NCI-H2107 treated with DMSO at 0.1 percent for 48 hours (cell line): Measurements from ENCODE around the gene ADD3.

Source experiments
- DNase-seq: peaks from one replicate; lab custom pipeline; 2025; ENCODE audit not compliant: unreplicated experiment; lab: John Stamatoyannopoulos, UW

Gene ADD3

DNA sequence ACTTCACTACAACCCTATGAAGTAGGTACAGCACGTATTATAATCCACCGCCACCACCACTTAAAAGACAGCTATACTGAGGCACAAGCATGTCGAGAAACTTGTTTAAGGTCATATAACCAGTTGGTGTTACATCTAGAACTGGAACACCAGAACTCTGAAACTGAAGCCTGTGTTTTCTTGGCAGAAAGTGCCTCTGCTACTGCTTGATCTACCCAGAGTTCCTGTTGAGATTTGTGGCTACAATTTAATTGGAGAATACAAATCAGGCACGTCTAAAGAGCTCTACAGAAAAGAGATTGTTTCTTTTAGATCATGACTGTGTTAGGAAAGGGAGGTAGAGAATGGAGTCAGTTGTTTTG is 4.3 kb upstream of the ADD3 start:
- DNase-seq = no peak

DNA sequence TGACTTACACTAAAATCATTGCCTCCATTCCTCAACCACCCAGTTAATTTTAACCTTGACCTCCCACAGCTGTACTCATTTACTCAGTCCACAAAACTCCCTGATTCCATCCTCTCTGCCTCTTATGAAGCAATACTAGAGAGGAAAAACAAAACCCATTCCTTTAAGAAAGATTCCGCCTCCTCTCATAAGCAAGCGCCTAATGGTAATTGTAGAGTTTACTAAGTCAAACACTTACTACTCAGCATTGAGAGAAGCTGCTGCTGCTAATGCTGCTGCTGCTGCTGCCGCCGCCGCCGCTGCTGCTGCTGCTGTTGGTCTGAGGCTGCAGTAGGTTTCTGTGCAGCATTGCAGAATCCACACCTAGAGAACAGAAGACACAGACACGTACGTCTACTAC is 2.1 kb upstream of the ADD3 start:
- no peak for DNase-seq

DNA sequence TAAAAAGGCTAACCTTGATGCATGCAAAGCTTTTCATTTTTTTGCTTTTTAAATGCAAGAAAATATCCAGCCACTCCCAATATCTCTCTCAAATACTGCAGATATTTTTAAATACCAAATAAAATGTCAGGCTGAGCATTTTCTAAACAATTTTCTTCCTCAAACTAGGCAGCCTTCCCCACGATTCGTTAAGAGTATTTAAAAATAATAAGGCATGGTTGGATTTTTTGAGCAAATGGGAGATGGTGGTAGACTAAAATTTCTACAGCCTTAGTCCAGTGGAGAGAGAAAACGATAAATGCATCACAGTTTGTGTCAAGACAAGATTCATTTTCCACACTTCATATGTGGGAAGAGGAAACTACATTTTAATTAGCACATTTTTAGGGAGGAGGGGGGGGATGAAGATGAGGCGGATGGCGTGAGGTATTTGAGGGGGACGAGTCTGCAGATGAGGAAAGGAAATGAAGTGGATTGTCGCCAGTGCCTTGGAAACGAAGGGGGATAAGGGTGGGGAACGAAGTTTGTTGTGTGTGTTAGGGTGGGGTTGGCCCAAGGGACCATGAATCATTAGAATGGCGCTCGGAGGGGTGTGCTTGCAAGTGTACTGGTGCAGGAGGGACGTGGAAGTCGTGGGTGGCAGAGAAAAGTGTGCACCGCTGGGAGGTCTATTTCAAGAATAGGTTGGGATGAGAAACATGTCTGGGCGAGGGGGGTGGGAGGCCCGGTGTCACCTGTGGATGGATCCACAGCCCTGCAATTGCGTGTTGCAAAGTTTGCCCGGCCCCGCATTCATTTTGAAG is 1.2 kb upstream of the ADD3 start:
- no peak for DNase-seq

DNA sequence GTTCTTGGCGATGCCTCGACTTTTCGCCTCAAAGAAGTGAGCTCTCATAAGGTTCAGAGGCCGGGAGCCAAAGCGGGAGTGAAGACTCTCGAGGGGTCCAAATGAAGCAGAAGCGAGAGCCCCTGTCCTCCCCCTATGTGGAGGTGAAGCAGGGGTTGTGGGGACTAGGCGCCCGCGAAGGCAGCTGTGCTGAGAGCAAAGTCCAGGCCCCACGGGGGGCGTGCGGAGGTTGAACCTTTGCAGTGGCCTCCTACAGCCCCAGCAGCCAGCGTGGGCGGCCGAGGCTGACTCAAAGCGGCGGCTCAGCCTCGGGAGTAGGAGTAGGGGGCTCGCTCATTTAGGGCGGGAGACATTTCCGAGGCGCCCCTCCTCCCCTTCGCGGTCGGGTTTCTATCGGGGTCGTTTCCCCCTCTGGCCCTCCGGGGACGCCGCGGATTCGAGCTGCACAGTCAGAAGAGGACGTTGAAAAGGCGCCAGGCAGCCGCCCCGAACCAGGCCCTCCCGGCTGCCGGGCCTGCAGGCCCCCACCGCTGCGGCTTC is 553 bp upstream of the ADD3 start:
- no peak for DNase-seq

DNA sequence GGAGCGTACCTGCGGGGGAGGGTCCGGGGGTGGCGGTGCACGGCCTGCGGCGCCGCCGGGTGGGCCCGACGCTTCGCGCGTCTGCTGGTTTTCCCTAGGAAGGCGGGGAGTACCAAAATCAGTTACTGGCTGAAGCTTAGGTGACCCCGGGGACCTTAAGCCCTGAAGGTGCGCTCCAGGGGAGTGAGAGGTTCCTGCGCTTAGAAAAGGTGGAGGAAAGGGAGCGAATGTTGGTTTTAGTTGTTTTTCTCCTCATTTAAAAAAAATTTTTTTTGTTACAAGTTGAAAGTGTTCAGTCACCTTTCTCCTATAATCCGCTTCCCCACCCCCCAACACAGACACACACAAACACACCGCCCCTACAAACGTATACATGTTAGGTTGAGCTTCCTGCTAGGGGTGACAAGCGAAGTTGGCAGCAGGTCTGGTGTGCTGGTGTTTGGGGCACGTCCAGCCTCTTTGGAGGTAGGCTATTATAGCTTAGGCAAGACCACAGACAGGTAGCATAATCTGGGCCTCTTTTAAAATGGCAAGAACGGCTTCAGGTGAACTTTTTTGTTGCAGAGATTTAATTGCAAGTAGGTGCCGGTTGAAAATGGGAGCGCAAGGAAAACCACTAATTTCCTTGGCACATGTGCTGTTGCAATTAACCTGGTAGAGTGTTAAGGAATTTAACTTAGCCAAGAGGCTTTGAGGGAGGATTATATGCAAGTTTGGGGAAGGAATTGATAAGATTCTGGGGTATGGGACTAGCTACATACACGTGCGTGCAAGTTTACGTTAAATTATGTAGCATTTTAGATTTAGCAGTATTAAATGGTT is 945 bp downstream of the ADD3 start:
- no peak for DNase-seq

DNA sequence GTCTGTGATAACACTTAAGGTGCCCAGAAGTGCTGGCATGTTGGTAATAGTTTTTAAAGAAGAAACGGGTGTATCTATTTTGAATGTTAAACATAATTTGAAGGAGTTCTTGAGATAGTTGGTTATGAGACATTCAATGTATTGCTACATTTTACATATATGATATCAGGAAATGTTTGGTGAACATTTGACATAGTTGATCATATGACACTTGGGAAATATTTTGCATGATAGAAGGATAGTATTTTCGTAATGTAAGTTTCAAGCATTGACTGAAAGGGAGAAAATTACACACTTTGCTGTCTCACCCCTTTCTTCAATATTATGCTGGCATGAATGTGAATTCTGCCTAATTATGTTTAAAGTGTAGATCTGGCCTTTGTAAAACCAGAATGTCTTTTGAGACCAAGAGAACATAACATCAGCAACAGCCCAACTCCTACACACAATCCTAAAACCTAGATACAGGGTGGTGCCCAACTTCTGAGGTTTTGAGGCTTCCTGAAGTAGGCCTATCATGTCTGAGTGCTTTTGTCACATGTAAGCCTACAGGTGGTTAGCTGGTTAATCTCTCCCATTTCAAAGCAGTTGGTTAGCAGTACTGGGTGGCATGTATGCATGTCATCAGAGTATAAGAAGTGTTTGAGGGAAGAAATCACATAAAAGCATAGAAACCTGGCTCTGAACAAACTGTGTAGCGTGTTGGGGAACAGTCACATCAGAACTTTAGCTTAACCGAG is 2.1 kb downstream of the ADD3 start:
- DNase-seq = no peak

DNA sequence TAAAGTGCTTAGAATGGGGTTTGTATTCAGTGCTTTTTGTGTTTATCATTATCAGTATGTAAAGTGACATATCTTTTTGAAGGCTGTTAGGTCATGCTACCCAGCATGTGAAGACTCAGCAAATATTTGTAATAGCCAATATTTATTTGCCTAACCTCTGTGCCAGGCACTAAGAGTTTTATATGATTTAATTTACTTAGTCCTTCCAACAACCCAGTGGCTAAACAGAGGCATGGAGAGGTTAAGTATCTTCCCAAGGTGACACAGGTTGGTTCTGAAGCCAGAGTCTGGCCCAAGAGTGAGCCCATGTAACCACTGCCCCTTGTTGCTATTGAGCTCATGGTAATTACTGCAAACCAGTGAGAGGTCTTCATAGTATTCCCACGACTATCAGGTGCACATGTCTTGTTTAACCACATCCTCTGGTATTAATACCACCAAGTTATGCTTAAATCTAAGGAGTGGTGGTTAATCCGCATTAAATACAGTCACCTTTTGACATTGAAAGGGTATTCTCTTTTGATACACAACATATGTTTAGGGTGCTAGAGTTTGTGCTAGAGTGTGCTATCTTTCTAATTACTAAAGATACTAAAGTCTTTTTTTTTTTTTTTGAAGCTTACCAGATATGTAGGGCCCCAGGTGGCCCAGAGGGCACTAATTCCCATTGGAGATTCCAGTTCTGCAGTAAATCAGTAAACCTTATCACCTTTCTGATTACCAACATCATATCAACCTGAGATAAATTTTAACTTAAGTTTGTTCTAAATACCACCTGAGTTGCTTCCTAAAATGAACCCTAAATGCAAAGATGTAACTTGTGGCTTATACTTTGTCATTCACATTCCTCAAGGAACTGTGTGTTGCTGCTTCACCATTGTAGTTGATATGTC is 2.9 kb downstream of the ADD3 start:
- no peak for DNase-seq

DNA sequence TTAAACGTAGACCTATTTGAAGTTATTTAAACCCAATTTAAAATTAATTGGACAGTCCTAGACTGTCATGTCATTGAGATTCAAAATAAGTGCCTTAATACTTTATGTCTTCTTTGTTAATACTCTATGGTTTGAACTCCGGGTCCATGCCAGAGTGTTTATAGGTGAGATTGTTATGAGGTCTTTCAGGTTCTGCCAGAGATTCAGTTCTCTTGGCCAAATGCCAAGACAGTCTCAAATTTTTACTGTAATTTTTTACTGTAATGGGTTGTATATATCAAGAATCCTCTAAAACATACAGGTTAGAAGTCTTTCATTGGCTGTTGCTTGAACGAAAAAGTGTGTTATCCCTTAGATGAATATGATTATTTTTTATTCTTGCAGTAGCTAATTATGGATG is 3.9 kb downstream of the ADD3 start:
- DNase-seq = no peak

DNA sequence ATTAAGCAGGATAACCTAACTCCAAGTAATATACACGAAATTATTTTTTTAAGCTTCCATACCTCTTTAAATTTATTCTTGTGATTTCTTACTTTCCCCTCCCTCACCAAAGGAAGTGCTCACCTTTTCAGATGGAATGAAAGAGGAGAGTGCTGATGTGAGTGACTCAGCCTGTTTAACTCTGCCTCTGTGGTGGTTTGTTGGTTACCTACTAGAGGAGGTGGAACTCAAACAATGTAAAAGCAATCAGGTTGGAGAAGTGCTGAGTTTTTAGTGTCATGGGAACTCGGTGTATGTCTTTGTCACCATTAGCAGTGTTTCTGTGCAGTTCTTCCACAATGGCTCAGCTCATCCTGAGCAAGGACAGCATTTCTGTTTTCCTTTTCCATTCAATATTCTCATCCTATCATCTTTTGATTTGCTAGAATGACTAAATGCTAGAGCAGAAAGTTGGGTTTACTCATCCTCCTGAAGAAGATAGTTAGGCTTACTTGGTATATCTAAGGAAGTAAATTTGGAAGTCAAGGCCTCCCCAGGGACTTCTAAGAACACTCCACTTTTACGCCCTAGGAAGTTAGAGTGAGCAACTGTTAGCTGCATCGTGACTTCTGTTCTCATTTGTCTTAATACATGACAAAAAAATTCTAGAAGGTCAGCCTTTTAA is 6.0 kb downstream of the ADD3 start:
- DNase-seq = no peak

DNA sequence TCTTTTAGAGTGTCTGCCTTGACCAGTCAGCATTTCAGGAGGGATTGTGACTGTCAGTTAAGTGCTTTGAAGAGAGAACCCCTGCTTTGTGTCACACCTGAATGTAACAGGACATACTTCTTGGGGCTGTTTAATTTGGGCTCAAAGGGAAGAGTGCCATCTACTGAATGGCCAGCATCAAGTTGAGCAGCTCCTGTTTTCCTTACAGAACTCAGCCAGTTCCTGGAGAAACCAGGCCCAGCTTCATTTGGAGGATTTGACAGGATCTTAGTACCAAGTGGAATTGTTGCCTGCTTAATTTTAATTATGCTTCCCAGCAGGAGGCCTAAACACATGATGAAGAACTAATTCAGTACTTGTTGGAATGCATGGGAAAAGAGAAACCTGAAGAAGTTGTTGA is 8.3 kb downstream of the ADD3 start:
- DNase-seq = no peak

DNA sequence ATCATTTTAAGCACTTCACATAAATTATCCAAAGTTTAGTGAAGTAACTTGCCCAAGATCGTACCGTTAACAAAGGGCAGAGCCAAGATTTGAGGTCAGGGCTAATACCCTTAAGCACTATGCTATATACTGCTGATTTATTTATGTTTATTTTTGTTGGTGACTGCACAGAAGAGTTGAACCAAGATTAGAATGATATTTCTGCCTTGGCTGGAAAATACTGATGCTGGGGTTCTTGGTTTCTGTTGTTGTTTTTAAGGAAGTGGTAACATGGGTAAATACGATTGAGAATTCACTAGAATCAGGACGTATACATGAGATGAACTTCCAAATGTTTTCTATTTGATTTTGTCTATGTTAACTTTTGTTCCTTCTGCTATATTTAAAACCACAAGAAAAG is 9.3 kb downstream of the ADD3 start:
- DNase-seq = no peak

DNA sequence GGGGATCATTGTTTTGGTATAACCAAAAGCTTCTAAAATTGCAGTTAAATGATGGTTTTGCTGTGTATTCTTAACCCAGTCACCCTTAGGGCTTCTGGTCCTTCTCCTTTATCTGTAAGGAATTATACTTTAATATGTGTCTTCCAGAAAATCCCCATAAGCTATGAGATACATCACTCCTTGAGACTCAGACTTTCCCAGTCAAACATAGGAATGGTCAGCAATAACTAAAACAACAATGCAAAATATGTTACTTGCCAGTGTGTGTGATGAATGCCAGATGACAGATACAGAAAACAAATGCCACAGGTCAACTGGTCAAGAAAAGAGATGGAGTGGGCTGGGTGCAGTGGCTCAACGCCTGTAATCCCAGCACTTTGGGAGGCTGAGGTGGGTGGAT is 10.1 kb downstream of the ADD3 start:
- DNase-seq = no peak

DNA sequence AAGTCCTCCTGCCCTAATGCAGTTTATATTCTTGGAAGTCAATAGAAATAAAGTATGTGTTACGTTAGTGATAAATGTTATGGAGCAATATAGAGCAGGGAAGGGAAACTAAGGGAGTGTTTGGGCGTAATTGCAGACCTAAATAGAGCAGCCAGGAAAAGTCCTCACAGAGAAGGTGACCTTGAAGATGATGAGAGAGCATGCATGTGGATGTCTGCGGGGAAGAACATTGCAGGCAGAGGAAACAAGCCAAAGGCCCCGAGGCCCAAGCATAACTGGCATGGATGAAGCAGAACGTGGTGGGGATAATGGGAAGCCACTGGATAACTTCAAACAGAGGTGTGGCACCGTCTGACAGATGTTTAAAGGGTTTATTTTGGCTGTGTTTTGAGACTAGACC is 12.5 kb downstream of the ADD3 start:
- DNase-seq = no peak

DNA sequence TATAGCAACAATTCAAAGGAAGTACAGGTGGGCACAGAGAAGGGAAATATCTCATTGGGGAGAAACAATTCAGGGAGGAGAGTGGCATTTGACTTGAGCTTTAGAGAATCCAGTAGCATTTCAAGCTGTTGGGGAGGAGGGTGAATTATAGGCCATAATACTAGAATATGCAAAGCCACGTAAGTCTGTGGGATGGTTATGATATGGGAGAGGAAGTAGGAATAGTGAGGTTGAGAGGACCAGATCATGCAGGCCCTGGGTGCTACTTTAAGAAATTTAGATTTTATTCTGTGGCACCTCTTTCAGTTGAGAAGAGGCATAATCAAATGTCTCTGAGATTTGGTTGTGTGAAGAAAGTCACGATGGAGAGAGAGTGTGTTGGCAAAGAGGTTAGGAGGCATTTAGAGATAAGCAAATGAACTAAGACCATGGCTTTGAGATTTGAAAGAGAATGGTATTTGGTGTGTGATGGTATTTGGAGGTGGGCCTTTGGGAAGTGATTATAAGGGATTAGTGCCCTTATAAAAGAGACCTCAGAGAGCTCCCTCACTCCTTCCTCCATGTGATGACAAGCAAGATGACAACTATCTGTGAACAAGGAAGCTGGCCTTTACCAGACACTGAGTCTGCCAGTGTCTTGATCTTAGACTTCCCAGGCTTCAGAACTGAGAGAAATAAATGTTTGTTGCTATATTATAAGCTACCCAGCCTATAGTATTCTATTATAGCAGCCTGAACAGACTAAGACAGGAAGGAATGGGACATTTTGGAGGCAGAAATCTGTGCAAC is 15.1 kb downstream of the ADD3 start:
- DNase-seq = no peak

DNA sequence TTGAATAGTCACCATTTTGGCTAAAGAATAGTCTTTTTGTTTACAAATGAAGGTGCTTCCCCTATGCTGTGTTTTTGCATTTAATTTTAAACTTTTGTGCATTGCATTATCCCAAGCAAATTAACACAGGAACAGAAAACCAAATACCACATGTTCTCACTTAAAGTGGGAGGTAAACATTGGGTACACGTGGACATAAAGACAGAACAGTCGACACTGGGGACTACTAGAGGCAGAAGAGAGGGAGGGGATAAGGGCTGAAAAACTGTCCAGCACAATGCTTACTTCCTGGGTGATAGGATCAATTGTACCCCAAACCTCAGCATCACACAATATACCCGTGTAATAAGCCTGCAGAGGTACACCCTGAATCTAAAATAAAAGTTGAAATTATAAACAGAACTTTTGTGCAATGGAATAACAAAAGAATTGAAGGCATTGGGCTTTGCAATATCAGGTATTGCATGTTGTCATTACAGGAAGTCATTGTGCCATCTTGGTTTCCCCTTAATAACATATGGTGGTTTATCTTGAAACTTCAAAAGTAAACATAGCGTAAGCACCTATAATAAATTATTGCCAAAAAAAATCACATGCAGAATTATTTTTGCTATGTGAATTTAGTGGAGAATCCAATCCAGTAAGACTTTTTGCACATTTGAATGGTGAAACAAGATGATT is 16.1 kb downstream of the ADD3 start:
- no peak for DNase-seq

DNA sequence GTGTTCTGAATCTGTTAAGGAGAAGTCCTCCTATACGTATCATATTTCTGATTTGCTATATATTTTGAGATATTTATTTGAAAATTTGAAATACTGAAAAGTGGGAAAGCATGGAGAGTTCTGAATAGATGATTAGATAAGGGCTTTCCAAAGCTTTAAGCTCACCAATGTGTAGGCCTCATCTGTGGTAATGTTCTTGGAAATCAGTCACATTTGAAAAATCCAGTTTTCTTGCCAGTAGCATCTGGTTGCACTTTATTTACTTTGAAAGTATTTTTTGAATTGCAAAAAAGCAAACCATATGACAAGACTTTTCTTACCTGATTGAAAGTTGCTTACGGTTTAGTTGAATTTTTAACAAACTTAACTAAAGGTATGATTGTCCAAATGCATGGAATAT is 21.7 kb downstream of the ADD3 start:
- no peak for DNase-seq

DNA sequence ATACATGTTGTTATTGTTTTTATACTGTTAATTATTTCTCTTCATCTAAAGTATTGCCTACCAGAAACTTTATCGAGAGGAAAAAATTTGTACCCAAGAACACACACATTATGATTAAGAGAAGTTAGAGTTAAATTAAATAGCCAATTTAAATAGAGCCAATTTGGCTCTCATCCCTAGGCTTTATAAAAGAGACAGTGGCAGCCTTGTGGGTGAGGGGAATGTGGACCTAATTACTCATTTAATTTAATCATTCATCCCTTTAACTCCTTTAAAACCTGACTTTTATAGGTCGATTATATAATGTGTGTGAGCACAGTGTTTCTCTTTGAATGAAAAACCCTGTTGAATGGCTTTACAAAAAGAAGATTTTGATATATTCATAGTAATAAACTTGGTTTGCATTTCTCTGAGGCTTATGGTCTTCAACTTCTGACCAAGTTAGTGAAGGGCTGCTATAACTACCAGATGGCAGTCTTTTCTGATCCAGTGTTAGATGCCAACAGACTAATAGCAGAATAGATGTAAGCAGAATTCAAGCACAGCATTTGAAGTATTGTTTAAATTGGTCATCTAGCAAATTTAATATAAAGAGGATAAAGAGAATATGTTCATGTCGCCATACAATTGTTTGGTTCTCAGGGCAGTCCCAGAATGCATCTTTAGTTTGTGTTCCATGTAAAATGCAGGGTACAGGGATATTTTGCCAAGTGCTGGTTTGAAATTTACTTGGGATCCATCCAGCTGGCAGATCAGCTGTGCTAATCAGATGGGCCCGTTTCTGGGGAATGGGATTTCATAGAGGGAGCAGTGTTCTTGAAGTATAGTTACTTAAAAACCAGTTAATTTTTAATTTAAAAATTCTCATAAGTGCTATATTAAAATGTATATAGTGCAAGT is 25.3 kb downstream of the ADD3 start:
- no peak for DNase-seq
